HCT116 (cell line): ENCODE measurements around the gene ARHGAP31.

Source experiments
- EZH2 ChIP-seq: fragments of 200-600 bp; sonication (generic); IDR thresholded peaks from 2 replicates; pipeline ENCODE4 v1.6.1; 2017; ENCODE audit warnings: antibody characterized with exemption, mixed run types
- JUND ChIP-seq: IDR thresholded peaks from 2 replicates; pipeline ENCODE4 v1.6.1; 2012
- POLR2A ChIP-seq: IDR thresholded peaks from 2 replicates; pipeline ENCODE4 v1.7.0; 2011; ENCODE audit warnings: borderline replicate concordance; ENCODE audit not compliant: insufficient read depth, insufficient read length; ENCODE audit errors: extremely low read depth
- POLR2AphosphoS5 ChIP-seq: IDR thresholded peaks from 2 replicates; pipeline ENCODE4 v1.6.1; 2011; ENCODE audit warnings: mild to moderate bottlenecking, low read depth, low read length, moderate library complexity
- RAD21 ChIP-seq: IDR thresholded peaks from 2 replicates; pipeline ENCODE4 v1.6.1; 2012; ENCODE audit warnings: low read depth, mild to moderate bottlenecking
- SP1 ChIP-seq: IDR thresholded peaks from 2 replicates; pipeline ENCODE4 v1.6.1; 2012; ENCODE audit warnings: low read depth
- TCF7L2 ChIP-seq: IDR thresholded peaks from 2 replicates; pipeline ENCODE4 v1.7.0; 2011; ENCODE audit warnings: borderline replicate concordance, inconsistent platforms; ENCODE audit not compliant: insufficient read depth, insufficient read length; ENCODE audit errors: extremely low read depth
- YY1 ChIP-seq: IDR thresholded peaks from 2 replicates; pipeline ENCODE4 v1.6.1; 2011; ENCODE audit warnings: low read length, low read depth, moderate library complexity, mild to moderate bottlenecking; ENCODE audit not compliant: insufficient replicate concordance; ENCODE audit errors: extremely low read depth
- TF ChIP-seq, protein P1 (sequence below), 3 experiments: fragments of 200-600 bp in 1 of 3; sonication (generic) in 1 of 3; IDR thresholded peaks in 2 of 3; conservative IDR thresholded peaks in 1 of 3; 2 replicates each; pipeline ENCODE4 v1.5.1; 2012 to 2017; ENCODE audit warnings: low read depth in 2 of 3, low read length in 2 of 3, antibody characterized with exemption in 1 of 3, borderline replicate concordance in 1 of 3, control low read depth in 1 of 3, mild to moderate bottlenecking in 1 of 3, mixed read lengths in 1 of 3, mixed run types in 1 of 3, moderate library complexity in 1 of 3; ENCODE audit not compliant: insufficient read depth in 1 of 3
- TF ChIP-seq, protein P2 (sequence below): IDR thresholded peaks from 2 replicates; pipeline ENCODE4 v1.6.1; 2012; ENCODE audit warnings: low read depth

DNA sequence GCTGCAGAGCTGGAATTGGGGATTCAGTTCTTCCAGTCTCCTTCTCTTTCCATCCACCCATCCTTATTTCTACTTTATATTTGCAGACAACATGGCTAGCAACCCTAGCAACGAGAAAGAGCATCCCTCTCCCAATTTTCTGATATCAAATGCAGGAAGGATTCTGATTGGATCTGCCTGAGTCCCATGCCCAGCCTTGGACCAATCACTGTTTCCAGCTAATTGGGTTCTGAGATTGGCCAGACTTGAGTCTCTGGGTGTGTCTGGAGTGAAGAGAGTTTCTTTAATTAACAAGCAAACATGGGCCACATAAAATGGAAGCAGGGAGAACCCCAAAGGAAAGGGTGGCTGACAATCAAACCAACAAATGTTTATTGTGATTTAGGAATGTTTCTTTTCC, 108.6 kb downstream of the ARHGAP31 start:
- TF ChIP-seq YY1 (no peak), EZH2 (no peak), SP1 (no peak), TCF7L2 (no peak), RAD21 (no peak), POLR2A (no peak), JUND (no peak), POLR2AphosphoS5 (no peak)
- TF ChIP-seq, protein P1, sequence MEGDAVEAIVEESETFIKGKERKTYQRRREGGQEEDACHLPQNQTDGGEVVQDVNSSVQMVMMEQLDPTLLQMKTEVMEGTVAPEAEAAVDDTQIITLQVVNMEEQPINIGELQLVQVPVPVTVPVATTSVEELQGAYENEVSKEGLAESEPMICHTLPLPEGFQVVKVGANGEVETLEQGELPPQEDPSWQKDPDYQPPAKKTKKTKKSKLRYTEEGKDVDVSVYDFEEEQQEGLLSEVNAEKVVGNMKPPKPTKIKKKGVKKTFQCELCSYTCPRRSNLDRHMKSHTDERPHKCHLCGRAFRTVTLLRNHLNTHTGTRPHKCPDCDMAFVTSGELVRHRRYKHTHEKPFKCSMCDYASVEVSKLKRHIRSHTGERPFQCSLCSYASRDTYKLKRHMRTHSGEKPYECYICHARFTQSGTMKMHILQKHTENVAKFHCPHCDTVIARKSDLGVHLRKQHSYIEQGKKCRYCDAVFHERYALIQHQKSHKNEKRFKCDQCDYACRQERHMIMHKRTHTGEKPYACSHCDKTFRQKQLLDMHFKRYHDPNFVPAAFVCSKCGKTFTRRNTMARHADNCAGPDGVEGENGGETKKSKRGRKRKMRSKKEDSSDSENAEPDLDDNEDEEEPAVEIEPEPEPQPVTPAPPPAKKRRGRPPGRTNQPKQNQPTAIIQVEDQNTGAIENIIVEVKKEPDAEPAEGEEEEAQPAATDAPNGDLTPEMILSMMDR (IDR thresholded peaks at IDR 0.05 in 2 of 3, conservative IDR thresholded peaks at IDR 0.05 in 1 of 3; ENCODE audit: borderline replicate concordance in 1 of 3, insufficient read depth in 1 of 3, low read depth in 2 of 3, low read length in 2 of 3): no peak
- TF ChIP-seq, protein P2, sequence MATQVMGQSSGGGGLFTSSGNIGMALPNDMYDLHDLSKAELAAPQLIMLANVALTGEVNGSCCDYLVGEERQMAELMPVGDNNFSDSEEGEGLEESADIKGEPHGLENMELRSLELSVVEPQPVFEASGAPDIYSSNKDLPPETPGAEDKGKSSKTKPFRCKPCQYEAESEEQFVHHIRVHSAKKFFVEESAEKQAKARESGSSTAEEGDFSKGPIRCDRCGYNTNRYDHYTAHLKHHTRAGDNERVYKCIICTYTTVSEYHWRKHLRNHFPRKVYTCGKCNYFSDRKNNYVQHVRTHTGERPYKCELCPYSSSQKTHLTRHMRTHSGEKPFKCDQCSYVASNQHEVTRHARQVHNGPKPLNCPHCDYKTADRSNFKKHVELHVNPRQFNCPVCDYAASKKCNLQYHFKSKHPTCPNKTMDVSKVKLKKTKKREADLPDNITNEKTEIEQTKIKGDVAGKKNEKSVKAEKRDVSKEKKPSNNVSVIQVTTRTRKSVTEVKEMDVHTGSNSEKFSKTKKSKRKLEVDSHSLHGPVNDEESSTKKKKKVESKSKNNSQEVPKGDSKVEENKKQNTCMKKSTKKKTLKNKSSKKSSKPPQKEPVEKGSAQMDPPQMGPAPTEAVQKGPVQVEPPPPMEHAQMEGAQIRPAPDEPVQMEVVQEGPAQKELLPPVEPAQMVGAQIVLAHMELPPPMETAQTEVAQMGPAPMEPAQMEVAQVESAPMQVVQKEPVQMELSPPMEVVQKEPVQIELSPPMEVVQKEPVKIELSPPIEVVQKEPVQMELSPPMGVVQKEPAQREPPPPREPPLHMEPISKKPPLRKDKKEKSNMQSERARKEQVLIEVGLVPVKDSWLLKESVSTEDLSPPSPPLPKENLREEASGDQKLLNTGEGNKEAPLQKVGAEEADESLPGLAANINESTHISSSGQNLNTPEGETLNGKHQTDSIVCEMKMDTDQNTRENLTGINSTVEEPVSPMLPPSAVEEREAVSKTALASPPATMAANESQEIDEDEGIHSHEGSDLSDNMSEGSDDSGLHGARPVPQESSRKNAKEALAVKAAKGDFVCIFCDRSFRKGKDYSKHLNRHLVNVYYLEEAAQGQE: no peak
